GM10847 (cell line): Measurements from ENCODE around the gene WDR7.

ENCODE experiments used
- POLR2A ChIP-seq: IDR thresholded peaks from 2 replicates; pipeline ENCODE4 v1.6.1; 2011; ENCODE audit not compliant: insufficient read length; ENCODE audit errors: extremely low read depth

WDR7 gene

DNA sequence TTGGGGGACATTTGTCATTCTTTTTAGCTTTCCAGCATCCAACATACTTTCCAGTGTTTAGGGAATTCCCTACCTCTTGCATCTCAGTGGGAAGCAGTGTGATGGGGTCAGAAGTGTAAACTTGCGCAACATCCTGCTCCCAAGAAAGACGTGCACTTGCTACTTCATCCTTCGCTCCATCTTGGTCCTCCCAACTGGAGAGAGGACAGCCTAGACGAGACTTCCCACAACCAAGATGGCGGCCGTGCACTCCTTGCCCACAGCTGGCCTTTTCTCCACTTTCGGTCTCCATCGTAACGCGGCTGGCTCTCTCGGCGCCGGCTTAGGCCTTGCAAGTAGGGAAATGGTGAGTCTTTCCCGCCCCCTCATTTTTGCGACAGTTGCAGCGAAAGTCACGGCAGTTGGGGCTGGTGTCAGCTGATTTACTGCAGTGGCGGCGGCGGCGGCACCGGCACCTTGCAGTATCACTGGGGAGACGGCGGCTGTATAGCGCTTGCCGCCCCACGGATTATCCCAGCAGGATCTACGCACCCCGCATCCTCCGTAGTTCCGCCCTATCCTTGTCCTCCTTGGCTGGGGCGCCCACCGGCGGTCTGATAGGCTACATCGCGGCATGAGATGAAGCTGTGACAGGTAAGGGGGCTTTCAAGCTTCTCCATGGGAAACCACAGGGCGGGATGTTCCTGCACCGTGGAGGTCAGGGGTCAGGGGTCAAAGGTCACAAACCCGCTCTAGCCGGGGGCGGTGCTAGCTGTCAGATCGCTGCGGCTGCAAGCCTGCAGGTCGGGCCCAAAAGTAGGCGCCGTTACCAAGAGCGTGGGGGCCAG, at the start of gene WDR7:
TSS of gene WDR7 (plus strand) at position 416 of the 827 bp plus-strand sequence. CDS start 21,157 bp downstream, outside the sequence.
- TF ChIP-seq POLR2A, result peak; percentile 52

DNA sequence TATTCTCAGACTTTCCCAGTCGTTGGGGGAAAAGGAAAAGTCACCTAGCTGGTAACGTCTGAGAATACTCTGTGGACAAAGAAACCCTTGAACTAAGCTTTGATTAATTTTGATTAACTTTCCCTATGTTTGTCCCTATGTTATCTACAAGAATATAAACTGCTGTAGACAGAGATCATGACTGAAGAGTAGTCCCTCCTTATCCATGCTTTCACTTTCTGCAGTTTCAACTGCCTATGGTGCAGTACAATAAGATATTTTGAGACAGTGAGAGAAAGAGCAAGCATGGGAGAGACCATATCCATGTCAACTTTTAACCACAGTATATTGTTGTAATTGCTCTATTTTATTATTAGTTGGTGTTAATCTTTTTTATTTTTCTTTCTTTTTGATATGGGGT, 44.5 kb upstream of the WDR7 start:
- TF ChIP-seq POLR2A, result no peak

DNA sequence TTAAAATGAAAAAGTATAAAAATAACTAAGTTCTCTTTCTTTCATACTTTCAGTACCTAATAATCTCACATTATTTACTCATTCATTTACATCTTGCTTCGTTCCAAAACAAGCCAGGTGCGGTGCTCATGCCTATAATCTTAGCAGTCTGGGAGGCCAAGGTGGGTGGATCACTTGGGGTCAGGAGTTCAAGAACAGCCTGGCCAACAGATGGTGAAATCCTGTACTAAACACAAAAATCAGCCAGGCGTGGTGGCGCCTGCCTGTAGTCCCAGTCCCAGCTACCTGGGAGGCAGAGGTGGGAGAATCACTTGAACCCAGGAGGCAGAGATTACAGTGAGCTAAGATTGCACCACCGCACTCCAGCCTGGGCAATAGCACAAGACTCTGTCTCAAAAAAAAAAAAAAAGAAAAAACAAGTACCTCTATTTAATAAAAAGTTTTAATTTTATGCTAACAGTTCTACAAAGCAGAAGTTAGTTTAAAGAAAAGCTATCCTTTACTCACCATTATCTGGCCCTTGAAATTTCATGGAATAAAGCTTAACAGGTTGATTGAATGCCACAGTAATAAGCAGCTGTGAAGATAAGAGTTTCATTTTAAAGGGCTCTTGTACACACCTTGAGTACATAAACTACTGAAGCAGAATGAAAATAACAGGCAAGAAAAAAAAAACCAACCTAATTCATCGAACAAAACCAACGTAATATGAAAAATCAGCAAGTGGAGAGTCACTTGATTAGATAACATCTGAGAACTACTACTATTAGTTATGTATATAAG, 35.2 kb upstream of the WDR7 start:
- no peak for TF ChIP-seq POLR2A

DNA sequence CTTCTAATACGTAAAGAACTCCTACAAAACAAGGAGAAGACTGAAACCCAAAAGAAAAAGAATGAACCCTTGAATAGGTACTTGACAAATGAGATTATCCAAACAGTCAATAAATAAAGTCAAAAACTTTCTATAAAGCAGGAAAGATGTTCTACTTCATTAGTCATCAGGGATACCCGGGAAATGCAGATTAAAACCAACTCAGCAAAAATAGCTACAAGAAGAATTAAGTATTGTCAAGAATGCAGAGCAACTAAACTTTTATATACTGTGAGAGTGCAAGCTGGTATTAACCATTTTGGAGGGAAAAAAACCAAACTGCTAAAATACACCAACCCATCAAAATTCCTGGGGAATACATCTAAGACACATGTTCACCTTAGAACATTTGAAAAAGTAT, 23.2 kb upstream of the WDR7 start:
- TF ChIP-seq POLR2A, result no peak

DNA sequence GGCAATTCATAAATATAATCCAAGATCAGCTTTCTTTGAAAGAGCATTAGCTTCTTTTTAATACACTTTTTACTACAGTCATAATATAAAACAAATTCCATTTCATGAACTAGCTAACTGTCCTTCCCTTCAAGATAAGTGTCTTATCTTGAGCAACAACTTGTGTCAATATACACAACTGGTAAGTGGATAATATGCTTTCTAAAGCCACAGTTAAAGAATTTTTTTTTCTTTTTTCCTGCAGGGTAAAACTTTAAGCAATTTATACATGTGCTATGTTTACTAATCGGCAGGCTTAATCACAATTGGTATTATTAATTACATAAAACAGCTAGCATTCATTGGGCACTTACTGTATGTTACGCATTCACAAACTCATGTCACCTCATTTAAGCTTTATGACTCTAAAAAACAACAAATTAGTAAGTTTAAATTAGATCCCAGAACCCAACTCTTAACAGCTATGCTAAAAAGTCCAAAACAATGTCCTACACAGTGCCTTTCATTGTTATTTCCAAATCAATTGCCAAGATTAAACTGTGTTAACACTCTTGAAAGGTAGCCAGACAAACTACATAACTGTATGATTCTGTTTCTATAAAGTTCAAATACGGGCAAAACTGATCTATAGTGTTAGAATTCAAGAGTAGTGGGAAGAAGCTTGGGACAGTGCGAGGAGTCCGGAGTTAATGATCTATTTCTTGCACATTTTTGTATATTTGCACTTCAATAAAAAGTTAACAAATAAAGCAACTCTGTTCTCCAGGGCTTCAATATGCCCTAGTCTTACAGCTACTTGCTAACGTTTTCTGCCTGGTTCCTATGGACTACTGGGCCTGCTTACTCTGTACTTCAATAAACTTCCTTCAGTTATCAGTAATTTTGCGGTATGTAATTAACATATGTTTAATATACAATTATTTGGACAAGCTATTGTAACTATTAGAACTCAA, 18.8 kb upstream of the WDR7 start:
- TF ChIP-seq POLR2A, result no peak

DNA sequence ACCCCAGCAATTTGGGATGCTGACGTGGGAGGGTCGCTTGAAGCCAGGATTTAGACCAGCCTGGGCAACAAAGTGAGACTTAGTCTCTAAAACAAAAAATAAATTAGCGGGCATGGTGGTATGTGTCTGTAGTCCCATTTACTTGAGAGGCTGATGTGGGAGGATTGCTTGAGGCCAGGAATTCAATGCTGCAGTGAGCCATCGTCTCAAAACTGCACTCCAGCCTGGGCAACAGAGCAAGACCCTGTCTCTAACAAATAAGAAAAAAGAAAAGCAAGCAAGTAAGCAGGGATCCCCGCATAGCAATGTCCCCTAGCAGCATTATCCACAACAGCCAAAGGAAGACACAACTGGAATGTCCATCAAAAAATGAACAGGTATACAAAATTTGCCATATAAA, 16.2 kb upstream of the WDR7 start:
- no peak for TF ChIP-seq POLR2A

DNA sequence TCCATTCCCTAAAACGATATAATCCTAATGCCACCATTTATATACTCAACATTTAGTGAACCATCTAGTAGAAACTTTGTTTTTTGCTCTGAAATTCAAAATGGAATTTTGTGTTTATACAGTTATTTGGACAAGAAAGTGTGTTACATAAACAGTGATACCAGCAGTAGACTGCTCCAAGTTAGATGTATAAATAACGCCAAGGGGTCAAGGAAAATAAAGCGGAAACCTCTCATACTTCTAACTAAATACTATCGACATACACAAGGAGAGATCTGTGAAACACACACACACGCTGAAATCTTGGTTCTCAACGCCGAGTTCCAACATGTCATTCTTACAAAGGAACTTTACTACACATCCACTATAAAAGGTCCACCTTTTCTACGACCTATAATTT, 14.0 kb upstream of the WDR7 start:
- TF ChIP-seq POLR2A, result no peak

DNA sequence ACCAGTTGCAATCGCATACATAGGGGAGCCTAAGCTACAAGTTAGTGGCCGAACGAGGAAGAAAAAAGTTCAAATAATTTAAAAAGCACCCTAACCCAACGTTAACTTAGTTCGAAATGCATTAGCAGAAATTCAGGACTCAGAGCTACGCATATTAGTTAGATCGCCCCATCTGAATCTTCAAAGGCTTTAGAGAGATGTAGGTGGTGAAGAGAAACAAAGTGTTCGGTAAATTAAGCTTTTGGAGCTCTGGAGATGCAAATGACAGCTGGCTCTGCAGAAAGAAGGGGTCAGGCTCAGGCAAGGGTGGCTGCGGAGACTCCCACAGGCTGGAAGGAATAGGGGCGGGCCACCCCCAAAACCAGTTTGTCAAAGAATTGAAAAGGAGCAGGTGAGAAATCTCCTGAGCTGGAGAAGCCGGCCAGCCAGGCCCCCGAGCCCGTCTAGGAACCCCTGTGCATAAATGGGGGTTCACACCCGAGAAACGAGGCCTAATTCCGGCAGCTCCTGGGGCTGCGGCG, 13.4 kb upstream of the WDR7 start:
- TF ChIP-seq POLR2A, result no peak

DNA sequence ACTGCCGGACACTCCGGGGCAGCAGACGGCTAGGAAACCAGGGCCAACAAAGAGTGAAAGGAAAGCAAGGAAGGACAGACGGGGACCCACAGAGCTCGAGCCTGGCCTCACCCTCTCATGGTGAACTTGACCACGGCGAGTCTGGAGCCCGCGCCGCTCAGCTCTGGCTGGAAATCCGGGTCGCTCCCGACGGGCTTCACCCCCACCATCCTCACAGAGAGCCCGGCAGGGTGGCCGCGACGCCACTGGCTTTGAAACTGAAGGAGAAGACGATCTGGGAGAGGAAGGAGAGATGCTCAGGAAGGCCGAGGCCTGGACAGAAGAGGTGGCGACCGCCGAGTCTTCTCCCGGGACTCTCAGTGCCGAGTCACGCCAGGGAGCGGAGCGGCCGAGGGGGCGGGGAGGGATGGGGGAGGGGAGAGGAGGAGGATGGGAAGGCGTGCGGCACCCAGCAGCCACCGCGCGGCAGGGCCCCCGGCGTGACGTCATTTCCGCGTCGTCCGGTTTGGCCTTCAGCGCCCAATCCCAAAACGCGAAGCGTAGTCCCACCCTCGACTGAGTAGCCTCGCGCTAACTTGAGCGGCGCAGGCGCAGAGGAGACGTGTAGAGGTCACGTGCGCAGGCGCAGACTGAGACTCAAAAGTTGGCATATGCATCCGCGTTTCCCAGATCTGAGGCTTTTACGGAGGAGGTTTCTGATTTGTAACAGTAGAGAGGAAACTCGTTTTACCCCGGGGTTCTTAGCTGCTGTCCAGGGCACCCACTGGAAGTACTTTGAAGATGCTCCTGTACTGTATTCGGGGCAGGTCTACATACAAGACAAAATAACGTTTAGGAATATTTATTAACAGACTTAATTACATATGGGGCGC, 12.7 kb upstream of the WDR7 start, which contains the start of gene TXNL1:
TSS of gene TXNL1 (minus strand) at position 361 of the 872 bp plus-strand sequence. CDS start at position 209, 152 bp downstream.
- TF ChIP-seq POLR2A, result no peak

DNA sequence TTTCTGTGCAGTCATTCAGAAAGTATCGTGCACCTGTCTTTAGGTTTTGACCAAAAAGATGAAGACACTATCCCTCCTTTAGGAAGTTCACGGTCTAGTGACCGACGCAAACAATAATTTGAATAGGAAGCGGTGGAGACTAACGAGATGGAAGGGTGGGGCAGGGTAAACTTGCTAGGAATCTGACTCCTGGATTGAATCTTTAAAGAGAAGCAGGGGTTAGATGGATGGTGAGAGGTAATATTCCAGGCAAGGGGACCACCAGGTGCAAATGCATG, 12.1 kb upstream of the WDR7 start:
- TF ChIP-seq POLR2A, result no peak

DNA sequence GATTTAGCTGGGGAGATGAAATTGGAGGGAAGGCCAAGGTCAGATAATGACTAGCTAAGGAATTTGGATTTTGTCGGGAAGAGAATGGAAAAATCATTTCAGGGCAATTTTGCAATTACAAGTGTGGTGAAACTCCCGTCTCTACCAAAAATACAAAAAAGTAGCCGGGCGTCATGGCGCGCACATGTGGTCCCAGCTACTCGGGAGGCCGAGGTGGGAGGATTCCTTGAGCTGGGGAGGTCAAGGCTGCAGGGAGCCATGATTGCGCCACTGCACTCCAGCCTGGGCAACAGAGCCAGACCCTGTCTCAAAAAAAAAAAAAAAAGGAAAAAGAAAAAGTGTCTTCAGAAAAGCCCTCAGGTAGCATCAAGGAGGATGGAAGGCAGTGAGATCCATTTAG, 11.6 kb upstream of the WDR7 start:
- TF ChIP-seq POLR2A, result no peak

DNA sequence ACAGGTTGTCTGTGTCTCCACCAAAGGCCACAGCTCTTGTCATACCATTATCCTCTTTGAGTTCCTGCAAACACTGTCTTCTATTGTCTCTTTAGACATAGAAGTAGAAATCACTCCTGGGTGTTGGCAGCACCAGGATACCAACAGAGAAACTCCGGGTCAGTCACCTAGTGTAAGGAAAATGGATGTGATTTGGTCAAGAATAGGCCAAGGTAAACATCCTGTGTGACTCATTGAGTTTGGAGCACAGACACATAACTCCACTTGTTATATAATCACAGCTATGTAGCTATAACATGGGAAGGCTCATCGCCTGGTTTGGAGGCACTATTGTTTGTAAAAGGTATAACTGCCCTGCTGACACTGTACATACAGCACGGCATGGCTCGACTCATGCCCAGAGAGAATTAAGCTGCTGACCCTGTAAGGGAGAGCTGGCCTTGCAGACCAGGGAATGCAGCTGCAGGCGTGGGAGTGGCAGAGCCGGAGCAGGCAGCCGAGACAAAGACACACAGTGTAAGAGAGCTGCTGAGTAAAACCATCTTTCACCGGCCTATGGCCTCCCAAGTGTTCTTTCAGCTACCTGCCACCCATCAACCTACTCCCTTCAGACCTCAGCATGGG, 9.3 kb upstream of the WDR7 start:
- TF ChIP-seq POLR2A, result no peak

DNA sequence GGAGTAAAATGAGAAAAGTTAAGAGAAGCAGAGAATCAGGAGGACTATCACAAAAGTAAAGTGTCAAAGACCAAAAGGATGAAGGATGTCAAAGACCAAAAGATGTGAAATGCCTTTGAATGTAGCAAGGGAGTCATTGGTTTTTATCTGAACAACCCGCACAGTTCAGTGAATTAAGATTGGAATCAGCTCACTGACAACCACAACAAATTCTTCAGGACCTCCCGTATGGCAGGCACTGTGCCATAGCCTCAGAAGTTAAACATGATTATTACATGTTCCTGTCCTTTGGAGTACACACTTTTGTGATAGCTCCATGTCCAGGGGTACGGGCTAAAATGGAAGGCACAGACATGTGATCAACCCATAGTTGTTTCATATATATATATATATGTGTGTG, 7.8 kb upstream of the WDR7 start:
- no peak for TF ChIP-seq POLR2A

DNA sequence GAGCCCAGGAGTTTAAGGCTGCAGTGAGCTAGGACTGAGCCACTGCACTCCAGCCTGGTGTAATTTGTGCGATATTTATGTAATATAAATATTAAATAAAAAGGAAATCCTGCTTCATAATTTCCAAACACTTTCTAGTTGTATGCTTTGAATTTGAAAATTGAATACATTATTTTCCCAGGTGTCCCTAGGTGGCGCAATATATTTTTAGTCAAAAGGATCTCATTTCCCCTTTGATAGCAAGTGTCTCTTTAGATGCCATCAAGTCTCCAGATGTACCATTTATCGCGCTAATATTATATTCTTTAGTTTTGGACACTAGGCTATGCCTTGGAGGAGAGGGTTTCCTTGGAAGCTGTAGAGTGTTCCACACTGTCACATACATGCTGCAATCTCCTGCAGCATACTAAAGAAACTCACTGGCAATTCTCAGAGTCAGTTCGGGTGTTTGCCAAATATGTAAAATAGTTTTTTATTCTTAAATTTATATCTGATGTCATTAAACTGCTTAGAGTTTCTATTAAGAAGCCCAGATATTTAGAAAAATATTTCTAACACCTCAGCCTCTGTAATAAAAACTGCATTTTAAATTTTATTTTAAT, 5.6 kb upstream of the WDR7 start:
- no peak for TF ChIP-seq POLR2A

DNA sequence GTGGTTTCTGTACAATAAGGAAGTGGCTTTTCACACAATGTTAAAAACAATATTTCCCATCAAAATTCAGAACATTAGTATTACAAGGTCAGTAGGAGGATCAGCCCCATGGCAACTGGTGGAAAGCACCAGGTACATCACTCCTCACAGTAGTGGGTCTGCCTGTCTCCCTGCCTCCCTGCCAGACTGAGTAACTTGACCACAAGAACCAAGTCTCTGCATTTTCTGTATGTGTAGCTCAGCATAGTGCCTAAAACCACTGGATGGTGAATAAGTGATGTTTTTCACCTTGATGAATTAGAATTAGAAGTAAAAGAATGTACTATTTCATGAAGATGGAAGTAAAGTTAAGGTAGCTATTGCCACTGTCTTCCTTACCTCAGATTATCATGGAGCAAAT, 4.1 kb upstream of the WDR7 start:
- no peak for TF ChIP-seq POLR2A
